NCI-H1436 (cell line): ENCODE results near the gene RHPN2.

Experiments used
- DNase-seq: peaks from one replicate; lab custom pipeline; 2025; lab: John Stamatoyannopoulos, UW

The RHPN2 gene

DNA sequence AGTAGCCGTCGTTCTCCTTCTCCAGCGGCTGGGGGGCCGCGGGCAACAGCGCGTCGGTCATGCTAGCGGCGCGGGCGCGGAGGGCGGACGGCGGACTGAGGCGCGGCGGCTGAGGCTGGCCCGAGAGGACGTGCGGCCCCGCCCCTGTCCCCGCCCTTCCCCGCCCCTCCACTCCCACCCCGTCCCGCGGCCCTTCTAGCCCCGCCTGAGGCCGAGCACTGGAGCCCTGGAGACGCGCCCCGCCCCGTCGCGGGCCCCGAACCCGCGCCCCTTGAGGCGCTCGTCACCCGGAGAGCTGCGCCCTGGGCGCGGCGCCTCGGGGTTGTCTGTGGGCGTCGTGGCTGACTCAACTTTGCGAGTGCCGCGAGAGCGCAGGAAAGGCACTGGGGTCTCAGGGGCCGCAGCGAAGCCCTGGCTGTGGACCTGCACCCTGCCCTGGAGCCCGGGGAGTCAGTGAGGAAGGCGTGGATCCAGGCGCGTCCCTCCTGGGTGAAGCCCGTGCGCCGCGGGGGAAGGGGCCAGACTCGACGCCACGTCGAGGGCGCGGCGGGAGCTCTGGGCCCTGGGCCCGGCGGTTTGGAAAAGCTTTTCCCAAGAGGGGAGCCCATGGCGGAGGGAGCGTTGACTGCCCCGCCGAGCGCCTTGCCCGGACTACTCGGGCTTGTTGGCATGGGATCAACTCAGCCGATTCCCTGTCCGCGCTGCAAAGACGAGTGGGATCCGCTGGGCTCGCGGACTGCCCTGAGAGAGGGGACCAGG is at the start of gene RHPN2:
TSS of gene RHPN2 (minus strand) at position 97 of the 759 bp plus-strand sequence. CDS start at position 61, 36 bp downstream.
- peak; percentile 76 for DNase-seq

DNA sequence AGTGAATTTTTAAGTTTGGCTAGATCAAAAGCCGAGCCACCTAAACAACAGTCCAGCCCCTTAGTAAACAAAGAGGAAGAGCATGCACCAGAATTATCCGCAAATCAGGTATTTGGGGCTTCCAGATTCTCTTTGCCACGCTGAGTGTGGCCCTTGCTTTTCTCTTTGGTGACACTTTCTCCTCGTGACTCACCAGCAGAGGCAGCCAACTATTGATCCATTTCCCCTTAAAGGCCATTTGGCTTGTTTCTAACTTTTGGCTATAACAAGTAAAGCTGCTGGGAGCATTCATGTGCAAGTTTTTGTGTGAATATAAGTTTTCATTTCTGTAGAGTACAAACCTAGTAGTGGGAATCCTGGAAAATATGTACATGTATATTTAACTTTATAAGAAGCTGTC is 49.6 kb upstream of the RHPN2 start:
- DNase-seq = no peak

DNA sequence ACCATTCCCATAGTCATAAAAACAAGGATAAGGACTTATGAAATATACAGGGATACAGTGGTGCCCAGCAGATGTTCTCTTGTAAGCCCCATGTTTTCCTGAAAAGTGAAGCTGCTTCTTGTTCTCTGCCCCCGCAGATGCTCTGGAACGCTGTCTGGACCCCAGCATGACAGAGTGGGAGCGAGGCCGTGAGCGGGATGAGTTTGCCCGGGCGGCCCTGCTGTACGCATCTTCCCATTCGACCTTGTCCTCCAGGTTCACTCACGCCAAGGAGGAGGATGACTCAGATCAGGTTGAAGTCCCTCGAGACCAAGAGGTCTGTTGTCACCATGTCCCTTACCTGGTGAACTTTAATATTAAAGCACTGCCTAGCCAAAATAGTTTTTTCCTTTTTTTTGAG is 46.9 kb upstream of the RHPN2 start:
- no peak for DNase-seq

DNA sequence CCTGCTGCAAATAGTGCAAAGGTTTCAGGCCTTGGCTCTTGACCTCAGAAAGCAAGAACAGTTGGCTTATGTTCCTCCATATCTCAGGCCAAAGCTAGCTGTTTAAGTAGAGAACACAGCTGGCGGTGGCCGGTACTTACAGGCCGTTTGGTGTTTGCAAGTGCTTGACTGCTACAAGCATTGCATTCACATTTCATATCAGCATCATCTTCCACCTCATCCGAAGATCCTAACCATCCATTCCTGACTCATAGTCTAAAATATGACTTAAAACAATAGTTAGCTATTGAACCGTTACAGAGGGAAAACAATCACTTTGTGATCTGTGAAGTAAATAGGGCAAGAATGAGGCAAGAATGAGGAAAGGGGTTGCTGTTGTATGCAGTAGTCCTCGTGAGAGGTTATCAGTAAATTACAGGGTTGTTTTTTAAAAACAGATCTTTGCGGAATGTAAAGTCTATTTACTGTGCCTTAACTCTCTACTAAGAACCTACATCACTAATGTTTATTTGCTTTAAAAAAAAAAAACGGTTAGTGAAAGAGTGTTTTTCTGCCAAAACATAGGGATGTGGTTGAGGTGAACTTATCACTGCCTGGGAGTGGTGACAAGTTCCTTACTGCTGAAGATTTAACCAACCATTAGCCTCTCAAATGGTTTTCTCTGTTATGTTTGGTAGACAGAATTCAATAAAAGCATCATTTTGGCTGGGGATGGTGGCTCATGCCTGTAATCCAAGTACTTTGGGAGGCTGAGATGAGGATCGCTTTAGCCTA is 45.6 kb upstream of the RHPN2 start:
- DNase-seq = no peak

DNA sequence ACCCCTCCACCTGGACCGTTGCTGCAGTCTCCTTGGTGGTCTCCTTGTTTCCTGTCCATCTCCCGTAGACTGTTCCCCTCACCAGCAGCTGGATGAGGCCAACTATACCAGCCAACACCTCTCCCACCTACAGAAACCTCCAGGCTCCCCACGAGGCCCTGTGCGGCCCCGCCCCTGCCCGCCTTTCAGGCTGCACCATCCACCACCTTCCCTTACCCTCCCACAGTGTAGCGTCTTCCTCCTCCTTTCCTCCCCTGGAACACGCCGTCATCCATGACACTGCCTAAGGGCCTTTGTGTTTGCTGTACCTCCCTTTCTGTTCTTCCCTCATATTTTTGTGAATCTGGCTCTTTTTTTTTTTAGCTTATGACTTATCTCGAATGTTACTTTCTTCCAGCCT is 43.5 kb upstream of the RHPN2 start:
- no peak for DNase-seq

DNA sequence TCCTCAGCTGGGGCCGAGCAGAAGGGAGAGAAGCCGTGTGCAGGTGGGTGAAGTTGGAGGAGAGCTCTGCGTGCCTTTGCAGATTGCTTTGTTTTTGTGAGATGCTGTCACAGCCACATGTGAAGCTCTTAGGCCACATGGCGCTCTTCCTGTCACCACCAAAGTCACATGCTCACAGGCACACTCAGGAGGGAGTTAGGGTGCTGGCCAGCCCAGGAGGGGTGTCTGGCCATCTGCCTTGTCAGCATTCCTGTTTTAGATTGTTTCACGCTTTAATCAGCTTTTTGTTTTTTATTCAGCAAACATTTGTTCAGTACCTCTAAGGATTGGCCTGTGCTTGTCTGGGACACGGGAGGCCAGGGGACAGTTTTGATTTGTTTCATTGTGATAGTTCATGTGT is 38.2 kb upstream of the RHPN2 start:
- DNase-seq = no peak

DNA sequence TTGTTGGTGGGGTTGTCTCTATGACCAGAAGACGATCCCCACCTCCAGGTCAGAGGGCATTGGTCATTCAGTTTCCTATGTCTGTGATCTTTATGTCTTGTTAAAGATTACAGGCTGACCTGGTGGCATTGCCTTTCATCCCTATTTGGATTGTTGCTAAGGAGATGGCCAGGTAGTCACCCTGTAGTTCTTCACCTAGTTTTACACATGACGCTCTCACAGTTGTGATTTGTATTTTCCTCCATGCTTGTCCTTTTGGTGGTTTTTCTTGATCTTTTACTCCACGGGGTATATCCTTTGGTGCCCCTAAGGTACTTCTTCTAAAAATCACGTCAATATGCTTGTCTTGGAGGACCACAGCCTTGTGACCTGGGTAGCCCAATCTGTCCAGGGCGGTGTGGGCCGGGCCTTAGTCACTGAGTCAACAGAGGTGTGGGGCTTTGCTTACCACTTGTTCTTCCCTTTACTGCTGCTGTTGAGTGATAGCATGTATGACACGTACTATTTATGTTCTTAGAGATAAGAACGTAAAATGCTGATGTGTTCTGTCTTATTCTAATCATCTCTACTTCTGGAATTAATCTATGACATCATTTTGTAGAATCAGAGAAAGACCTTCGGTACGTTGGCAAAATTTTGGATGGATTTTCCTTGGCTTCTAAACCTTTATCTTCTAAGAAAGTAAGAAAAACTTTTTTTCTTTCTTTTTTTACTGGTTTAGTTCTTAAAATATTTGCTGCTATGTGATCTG is 36.4 kb upstream of the RHPN2 start:
- DNase-seq = no peak

DNA sequence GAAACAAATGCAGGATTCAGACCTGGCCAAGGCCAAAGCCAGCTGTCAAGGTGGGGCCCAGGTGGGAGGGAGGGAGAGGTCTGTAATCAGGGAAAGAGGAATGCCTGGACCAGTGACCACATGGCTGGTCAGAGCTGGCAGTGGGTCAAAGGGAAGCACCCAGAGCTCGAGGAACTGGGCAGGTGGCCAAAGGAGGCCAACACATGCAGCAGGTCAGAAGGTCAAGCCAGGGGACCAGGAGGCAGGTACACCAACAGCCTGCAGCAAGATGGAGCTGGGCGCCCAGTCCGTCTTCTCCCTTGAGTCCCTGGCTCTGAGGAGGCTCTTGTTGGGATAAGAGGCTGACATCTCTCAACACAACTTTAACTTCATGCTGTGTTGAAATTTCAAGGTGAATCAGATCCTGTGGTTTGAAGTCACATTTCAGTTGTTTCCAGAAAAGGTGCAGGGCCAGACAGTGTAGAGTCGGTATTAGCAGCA is 33.4 kb upstream of the RHPN2 start:
- no peak for DNase-seq

DNA sequence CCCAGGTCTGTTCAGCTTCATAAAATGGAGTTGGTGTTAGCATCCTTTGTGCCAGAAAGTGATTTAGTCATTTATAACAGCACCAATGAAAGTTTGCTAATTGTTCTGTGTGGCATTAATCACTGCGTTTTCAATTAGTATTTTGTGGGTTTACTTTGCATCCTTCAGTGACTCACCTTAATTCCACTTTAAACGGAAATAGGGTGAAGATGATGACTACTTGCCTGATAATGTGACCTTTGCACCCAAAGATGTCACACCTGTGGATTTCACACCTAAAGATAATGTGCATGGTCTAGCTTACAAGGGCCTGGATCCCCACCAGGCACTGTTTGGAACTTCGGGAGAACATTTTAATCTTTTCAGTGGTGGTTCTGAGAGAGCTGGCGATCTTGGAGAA is 31.3 kb upstream of the RHPN2 start:
- DNase-seq = no peak

DNA sequence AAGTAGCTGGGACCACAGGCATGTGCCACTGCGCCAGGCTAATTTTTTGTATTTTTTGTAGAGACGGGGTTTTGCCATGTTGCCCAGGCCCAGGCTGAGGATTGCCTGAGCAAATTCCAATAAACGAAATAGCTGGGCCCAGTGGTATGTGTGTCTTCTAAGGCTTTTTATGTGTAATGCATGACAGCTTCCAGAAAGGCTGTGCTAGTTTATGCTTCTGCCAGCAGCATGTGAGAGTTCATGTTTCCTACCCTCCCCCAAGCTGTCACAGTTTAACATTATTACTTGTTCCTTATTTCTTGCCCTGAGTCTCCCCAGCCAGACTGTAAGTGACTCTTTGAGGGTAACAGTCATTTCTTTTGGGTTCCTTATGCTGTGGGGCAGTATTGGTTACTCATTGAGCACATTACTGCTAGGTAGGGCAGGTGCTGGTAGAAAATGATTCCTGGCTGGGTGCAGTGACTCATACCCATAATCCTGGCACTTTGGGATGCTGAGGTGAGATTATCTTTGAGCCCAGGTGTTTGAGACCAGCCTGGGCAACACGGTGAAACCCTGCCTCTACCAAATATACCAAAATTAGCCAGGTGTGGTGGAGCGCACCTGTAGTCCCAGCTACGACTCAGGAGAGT is 29.9 kb upstream of the RHPN2 start:
- no peak for DNase-seq

DNA sequence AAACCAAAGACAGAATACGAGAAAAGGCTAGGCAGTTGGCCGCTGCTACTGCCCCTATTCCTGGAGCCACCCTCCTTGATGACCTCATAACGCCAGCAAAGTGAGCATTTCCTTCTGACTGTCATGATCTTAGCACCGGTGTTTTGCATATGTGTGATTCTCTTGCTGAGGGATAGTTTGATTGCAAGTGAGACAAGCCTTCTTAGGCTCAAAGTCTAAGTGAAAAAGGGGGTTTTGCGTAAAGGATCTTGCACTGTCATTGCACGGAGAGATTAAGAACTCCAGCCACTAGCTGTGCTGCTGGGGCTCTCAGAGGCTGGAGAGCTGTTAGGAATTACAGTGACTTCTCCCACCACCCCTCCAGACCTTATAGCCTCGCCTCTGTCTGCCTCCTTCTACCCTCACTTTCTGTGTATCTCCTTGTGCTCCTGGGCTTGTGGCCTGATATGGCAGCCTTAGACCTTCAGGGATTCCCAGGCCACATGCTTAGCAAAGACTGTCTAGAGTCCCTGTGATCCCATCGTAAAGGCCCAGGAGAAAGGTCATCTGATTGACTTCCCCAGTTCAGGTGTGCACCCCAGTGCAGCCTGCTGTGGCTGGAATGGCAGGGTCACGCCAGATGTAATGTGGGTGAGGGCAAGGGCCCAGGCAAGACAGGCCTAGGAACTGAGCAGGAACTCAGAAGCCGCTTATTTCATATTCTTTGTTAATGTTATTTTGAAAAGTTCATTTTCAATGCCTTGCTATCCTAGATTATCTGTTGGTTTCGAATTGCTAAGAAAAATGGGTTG is 28.9 kb upstream of the RHPN2 start:
- no peak for DNase-seq

DNA sequence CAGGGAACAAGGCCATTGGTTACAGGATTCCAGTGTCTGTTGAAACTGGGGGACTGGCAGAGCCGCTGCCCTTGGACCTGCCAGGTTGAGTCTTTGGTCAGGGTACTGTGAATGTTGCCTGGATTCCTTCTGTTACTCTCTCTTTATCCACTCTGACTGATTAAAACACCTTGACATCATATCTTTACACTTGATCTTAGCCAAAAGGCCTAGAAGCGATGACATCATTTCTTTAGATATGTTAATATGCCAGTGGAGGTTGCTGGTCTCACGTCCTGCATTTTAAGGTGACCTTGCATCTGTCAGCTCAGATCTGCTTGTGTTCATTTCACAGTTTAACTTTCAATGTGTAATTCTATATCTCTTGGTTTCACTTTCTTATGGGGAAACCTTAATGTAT is 25.5 kb upstream of the RHPN2 start:
- DNase-seq = no peak

DNA sequence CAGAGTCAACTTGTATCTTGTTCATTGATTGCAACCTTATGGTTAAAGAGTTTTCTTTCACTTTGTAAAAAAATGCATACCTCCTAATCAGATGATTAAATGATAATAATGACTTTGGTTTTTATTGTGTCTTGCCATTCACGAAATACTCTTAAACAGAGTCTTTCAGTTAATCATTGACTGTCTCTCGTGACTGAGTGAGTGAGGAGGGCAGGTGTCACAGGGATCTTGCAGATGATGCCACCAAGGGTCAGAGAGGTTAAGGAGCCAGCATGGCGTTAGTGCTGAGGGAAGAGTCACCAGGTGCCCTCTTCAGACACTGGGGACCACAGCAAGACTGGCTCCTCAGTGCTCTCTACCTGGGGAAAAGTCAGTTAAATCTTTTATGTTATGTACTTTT is 24.3 kb upstream of the RHPN2 start:
- no peak for DNase-seq

DNA sequence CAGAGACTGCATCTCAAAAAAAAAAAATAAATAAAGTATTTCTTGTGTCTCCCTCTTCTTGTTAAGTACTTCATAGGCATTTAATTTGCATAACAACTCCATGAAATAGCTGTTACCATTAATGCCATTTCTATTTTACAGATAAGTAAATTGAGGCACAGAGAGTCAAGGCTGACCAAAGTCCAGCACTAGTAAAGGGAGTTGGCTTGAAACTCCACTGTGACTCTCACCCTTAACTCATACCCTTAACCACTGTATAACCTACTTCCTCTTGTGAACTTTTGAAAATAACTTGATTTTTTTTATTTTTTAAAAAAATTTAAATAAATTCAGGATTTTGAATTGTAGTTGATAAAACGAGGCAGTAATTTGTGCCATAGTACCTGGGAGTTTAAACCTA is 22.3 kb upstream of the RHPN2 start:
- DNase-seq = no peak

DNA sequence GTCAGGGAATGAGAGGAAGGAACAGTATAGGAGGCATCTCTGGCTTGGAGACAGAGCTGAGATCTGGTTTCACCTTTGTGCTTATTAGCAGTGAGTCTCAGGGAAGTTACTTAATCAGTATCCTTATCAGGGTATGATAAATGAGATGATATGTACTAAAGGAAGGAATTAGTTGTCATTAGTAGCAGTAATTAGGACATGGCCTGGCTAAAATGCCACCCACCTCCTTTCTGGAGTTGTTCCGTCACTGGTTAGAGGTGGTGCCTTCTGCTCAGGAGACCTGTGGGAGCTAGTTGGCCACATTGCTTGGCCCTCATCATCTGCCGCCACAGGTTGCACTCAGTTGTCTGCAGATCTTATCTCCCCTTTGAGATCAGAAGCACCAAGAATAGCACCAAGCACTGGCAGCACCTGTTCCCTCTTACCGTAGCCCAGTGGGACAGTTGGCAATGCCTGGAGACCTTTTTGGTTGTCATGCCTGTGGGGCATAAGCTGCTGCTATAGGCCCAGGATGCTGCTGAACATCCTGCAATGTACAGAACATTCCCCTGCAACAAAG is 21.0 kb upstream of the RHPN2 start:
- no peak for DNase-seq

DNA sequence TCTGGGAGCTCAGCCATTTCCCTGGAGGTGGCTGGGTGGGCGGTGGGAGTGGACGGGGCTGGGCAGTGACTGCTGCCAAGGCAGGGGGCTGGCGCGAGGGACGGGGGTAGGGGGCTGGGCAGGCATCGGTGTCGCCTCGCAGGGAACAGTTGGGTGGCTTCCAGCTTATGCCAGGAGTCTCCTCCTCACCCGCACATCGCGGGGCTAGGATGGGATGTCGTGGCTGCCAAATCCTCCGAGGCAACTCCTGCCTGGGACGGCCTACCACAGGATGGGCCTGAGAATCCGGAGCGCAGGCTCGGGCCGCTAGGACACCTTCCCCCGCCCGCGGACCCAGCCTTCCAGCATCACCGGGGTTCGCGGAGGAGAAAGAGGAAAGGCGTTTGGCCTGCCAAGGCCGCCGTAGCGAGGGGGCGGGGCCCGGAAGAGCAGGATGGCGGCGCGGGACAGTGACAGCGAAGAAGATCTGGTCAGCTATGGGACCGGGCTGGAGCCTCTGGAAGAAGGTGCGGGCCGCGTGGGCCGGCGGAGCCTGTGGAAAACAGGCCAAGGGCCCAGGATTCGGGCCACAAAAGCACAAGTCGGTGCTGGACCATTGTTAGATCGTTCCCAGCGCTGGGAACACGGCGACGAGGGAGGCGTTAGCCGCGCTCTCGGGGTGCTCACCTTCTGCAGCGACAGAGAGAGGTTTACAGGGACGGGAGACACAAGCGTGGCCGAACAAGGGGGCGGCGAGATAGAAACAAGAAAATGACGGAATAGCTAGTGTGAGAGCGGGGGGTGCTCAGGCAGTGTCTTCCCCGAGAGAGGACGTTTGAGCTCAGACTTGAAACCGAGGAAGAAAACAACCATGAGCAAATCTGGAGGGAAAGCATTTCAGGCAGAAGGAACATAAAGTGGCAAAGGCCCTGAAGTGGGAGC is 16.3 kb upstream of the RHPN2 start, which contains the start of gene GPATCH1:
TSS of gene GPATCH1 (plus strand) at position 421 of the 921 bp plus-strand sequence. CDS start at position 434, 13 bp downstream.
- peak; percentile 79 for DNase-seq

DNA sequence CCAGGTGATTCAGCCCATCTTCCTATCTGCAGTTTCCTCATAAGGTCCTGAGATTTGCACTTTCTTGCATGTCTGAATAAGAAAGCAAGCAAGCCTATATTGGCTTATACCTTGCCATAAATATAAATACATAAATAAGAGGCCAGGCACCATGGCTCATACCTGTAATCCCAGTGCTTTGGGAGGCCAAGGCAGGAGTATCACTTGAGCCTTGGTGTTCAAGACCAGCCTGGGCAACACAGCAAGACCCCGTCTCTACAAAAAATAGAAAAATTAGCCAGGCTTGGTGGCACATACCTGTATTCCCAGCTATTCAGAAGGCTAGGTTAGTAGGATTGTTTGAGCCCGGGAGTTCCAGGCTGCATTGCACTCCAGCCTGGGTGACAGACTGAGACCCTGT is 10.8 kb upstream of the RHPN2 start:
- DNase-seq = no peak

DNA sequence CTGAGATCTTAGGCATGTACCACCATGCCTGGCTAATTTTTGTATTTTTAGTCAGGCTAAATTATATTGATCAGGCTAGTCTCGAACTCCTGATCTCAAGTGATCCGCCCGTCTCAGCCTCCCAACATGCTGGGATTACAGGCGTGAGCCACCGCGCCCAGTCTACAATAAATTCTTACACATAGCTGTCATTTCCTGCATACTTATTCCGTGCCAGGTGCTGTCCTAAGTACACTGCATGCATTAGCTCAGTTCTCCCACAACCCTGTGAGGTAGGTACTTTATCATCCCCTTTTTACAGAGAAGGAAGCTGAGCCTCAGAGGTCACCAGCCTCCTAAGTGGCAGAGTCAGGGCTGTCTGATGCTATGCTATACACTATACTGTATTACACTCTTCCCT is 7.2 kb upstream of the RHPN2 start:
- DNase-seq = no peak

DNA sequence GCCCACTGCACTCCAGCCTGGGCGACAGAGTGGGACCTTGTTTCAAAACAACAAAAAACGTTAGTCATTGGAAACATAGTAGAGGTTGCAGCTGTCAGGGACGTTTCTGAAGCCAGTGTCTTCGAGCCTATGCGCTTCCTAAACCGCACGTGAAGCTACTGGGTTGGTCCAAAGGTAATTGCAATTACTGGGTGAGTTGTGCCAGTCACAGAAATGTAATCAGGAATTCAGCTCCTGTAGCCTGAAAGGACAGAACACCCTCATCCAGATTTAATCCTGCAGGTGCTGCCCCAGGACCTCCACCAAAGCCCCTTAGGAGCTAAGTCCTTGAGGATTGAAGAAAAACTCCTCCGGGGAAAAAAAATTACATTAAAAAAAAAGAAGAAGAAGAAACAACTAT is 2.4 kb upstream of the RHPN2 start:
- DNase-seq = no peak

DNA sequence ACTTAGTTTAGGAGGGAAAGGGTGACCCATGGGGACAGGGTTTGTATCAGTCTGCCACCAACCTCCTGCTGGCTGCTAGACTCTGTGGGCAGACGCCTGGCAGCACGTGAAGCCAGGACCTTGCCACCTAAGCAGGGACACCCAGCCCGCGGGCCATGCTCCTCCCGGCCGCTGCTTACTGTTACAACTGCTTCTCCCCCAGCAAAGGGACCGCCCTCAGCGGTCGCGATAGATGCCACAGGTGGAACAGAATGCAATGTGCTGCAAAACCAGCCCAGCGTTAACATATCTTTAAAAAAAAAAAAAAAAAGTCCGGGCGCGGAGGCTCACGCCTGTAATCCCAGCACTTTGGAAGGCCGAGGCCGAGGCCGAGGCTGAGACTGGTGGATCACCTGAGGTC is 1.9 kb upstream of the RHPN2 start:
- DNase-seq = no peak
